Osteoblast (primary cell): Measurements from ENCODE around the gene PRR5L. TPM values are rescaled to one million over a fixed set of nuclear protein-coding genes. Genes with fewer than 3 reads are reported as not detected.

Experiments used
- DNase-seq: peaks from one replicate; pipeline ENCODE4 v3.0.0; 2011; ENCODE audit warnings: low spot score, mixed read lengths; ENCODE audit not compliant: insufficient read length; ENCODE audit errors: missing footprints
- H2AFZ ChIP-seq: 2 replicates; pipeline ENCODE4 v1.6.0; 2011; ENCODE audit warnings: mild to moderate bottlenecking, low read length
- H3K27ac ChIP-seq: 2 replicates; pipeline ENCODE4 v1.5.1; 2011; ENCODE audit warnings: mild to moderate bottlenecking, low read depth, low read length, moderate library complexity
- H3K27me3 ChIP-seq: 2 replicates; pipeline ENCODE4 v1.6.0; 2012; ENCODE audit warnings: mild to moderate bottlenecking, control low read depth, inconsistent platforms, low read length, moderate library complexity; ENCODE audit not compliant: insufficient read depth
- H3K36me3 ChIP-seq: 2 replicates; pipeline ENCODE4 v1.5.1; 2011; ENCODE audit warnings: mild to moderate bottlenecking, low read length, control low read depth, moderate library complexity; ENCODE audit not compliant: insufficient read depth
- H3K4me1 ChIP-seq: 2 replicates; pipeline ENCODE4 v1.5.1; 2011; ENCODE audit warnings: mild to moderate bottlenecking, low read length, control low read depth, moderate library complexity; ENCODE audit not compliant: insufficient read depth
- H3K4me2 ChIP-seq: 2 replicates; pipeline ENCODE4 v1.6.0; 2011; ENCODE audit warnings: mild to moderate bottlenecking, low read length; ENCODE audit not compliant: insufficient read depth
- H3K4me3 ChIP-seq: fragments of 200-600 bp; sonication (generic); 3 replicates; pipeline ENCODE4 v1.5.1; 2012; ENCODE audit warnings: mild to moderate bottlenecking, low read length, inconsistent platforms; ENCODE audit not compliant: insufficient read depth
- H3K79me2 ChIP-seq: 2 replicates; pipeline ENCODE4 v1.6.0; 2012; ENCODE audit warnings: mild to moderate bottlenecking, low read length, control low read depth, inconsistent platforms; ENCODE audit not compliant: insufficient read depth
- H3K9me3 ChIP-seq: 2 replicates; pipeline ENCODE4 v1.5.1; 2011; ENCODE audit warnings: low read depth, low read length, control low read depth
- H4K20me1 ChIP-seq: 2 replicates; pipeline ENCODE4 v1.6.0; 2012; ENCODE audit warnings: mild to moderate bottlenecking, low read length, control low read depth; ENCODE audit not compliant: insufficient read depth
- total RNA-seq: library from RNA; depleted of rRNA; stranded (reverse); fragments of >200 nt; gene quantifications from 2 replicates; pipeline ENCODE4 v1.2.3, GENCODE V29; 2012
- TF ChIP-seq, protein P1 (sequence below): IDR thresholded peaks from 2 replicates; pipeline ENCODE4 v1.5.1; 2011; ENCODE audit warnings: mild to moderate bottlenecking, low read depth, low read length, moderate library complexity; ENCODE audit errors: extremely low read depth

Gene PRR5L
- total RNA-seq, 1 donor = 9.8 TPM

DNA sequence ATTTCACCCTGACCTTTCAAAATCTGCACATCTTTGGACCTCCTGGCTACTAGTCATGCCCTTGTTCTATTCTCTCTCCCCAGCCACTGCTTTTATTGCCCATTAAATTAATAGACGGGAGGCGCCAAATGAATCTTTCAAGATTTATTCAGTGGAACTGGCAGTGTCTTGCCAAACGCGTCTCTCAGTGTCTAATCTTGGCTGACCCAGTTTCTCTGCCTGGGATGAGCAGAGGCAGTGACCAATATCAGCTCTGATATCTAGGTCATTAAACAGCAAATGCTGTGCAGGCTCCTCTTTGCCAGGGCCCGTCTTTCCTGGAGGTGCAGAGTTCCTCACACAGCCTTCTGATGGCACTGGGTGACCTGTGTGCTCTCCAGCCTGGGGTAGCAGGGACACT, 140.0 kb downstream of the PRR5L start:
- no peak overlapping the region for H3K4me3 ChIP-seq
- H3K27me3 ChIP-seq = no peaks in the 10 kb centered on the region
- TF ChIP-seq, protein P1, sequence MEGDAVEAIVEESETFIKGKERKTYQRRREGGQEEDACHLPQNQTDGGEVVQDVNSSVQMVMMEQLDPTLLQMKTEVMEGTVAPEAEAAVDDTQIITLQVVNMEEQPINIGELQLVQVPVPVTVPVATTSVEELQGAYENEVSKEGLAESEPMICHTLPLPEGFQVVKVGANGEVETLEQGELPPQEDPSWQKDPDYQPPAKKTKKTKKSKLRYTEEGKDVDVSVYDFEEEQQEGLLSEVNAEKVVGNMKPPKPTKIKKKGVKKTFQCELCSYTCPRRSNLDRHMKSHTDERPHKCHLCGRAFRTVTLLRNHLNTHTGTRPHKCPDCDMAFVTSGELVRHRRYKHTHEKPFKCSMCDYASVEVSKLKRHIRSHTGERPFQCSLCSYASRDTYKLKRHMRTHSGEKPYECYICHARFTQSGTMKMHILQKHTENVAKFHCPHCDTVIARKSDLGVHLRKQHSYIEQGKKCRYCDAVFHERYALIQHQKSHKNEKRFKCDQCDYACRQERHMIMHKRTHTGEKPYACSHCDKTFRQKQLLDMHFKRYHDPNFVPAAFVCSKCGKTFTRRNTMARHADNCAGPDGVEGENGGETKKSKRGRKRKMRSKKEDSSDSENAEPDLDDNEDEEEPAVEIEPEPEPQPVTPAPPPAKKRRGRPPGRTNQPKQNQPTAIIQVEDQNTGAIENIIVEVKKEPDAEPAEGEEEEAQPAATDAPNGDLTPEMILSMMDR = no peak
- no peak overlapping the region for H3K27ac ChIP-seq
- H3K4me1 ChIP-seq = peaks cover 12% of the 10 kb centered on the region
- H2AFZ ChIP-seq = no peak overlapping the region
- no peak for DNase-seq
- H3K4me2 ChIP-seq = no peak overlapping the region
- H3K36me3 ChIP-seq = no peaks in the 10 kb centered on the region
- H4K20me1 ChIP-seq = no peaks in the 10 kb centered on the region
- no peaks in the 10 kb centered on the region for H3K9me3 ChIP-seq
- no peaks in the 10 kb centered on the region for H3K79me2 ChIP-seq

DNA sequence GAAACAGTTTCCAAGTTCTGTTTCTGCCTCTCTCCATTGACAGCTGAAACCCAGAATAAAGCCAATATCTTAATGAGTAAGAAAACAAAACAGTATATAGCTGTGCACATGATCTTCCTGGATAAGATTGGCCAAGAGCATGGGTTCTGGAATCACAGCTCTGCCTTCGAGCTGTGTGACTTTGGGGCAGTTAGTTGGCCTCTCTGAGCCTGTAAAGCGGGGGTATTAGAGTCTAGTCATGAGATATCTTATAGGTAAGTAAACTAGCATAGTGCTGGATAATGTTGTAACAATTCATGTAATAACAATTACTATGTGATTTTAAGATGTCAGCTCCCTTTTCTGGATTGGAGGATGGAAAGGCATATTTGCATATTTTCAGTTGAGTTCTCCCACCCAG, 140.5 kb downstream of the PRR5L start:
- DNase-seq = no peak
- H3K9me3 ChIP-seq = no peaks in the 10 kb centered on the region
- H3K4me1 ChIP-seq = peaks cover 7% of the 10 kb centered on the region
- no peak overlapping the region for H3K4me3 ChIP-seq
- H4K20me1 ChIP-seq = no peaks in the 10 kb centered on the region
- H2AFZ ChIP-seq = no peak overlapping the region
- no peak overlapping the region for H3K4me2 ChIP-seq
- H3K27ac ChIP-seq = no peak overlapping the region
- no peaks in the 10 kb centered on the region for H3K27me3 ChIP-seq
- no peaks in the 10 kb centered on the region for H3K79me2 ChIP-seq
- TF ChIP-seq, protein P1 = no peak
- no peaks in the 10 kb centered on the region for H3K36me3 ChIP-seq

DNA sequence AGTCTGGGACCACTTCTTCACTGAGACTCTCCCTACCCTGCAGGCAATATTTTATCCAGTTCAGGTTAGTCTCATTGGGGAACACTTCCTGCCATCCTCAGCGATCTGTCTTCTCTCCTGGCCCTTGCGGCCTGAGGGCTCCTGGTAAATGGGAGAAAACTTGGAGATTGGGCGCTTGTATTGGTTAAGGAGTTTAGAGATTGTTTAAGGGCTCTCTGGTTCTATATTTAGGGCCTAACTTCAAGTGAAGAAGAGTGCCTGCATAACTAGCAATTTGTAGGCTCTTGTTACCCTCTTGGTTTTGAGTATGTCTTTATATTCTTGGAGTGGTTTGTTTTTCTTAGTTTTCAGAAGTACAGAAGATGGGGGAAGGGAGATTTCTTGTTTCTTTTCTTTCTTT, 141.3 kb downstream of the PRR5L start:
- no peaks in the 10 kb centered on the region for H3K36me3 ChIP-seq
- no peak for DNase-seq
- H4K20me1 ChIP-seq = no peaks in the 10 kb centered on the region
- peaks cover under 1% of the 10 kb centered on the region for H3K4me1 ChIP-seq
- TF ChIP-seq, protein P1 = no peak
- no peaks in the 10 kb centered on the region for H3K79me2 ChIP-seq
- no peak overlapping the region for H3K4me3 ChIP-seq
- H3K27ac ChIP-seq = no peak overlapping the region
- H3K4me2 ChIP-seq = no peak overlapping the region
- H2AFZ ChIP-seq = no peak overlapping the region
- H3K9me3 ChIP-seq = no peaks in the 10 kb centered on the region
- no peaks in the 10 kb centered on the region for H3K27me3 ChIP-seq

DNA sequence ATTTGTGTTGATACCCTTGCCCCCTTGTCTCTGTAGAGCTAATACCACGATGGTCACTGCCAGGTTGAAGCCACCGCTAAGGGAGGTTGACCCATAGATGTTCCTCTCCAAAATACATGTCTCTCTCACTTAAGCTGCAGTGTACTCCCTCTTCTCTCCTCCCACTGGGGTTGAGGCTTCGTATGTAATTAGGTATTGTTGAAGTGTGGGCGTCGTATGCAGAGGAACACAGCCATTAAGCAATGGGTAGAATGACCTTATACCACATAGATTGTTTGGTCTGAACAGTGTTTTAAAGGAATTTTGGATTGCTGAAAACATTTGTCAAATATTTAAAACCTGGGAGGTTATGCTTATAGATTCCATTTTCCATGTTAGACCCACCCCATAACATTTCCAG, 142.0 kb downstream of the PRR5L start:
- TF ChIP-seq, protein P1 = no peak
- H3K4me3 ChIP-seq = no peak overlapping the region
- no peak for DNase-seq

More for the DNA sequence above, 142.0 kb downstream of the PRR5L start:
- no peaks in the 10 kb centered on the region for H3K36me3 ChIP-seq
- no peak overlapping the region for H2AFZ ChIP-seq
- H3K79me2 ChIP-seq = no peaks in the 10 kb centered on the region
- H3K27ac ChIP-seq = no peak overlapping the region
- H3K9me3 ChIP-seq = no peaks in the 10 kb centered on the region
- H3K4me2 ChIP-seq = no peak overlapping the region
- no peaks in the 10 kb centered on the region for H3K4me1 ChIP-seq
- H4K20me1 ChIP-seq = no peaks in the 10 kb centered on the region
- no peaks in the 10 kb centered on the region for H3K27me3 ChIP-seq
